ENCODE measurements around the gene HIPK2.

The HIPK2 gene

GRCh38 chr7:139538881-139539635 lies 238.7 kb downstream of the HIPK2 start:
- no peak for DNase-seq (ENCODE audit: low read depth)

- DNase-seq (ENCODE audit: low read depth): no peak
Measured at GRCh38 chr7:139536152-139536551, 241.6 kb downstream of the HIPK2 start.

DNA sequence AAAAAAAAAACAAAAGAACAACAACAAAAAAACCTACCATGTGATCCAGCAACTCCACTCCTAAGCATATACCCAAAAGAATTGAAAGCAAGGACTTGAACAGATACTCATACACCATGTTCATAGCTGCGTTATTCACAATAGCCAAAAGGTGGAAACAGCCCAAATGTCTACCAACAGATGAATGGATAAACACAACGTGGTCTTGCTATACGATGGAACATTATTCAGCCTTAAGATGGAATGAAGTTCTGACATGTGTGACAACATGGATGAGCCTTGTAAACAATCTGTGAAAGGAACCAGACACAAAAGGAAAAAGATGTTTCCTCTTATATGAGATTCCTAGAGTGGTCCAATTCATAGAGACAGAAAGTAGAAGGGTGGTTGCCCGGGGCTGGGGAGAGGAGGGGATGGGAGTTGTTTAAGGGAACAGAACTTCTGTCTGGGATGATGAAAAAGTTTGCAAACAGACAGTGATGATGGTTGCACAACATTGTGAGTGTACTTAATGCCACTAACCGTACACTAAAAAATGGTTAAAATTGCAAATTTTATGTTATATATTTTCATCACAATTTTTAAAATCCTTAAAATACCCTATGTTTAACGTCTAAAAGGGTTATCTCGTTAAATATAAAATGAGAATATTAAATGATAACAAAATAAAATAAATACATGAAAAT lies 242.7 kb downstream of the HIPK2 start:
- no peak for DNase-seq (ENCODE audit: low read depth)

DNA sequence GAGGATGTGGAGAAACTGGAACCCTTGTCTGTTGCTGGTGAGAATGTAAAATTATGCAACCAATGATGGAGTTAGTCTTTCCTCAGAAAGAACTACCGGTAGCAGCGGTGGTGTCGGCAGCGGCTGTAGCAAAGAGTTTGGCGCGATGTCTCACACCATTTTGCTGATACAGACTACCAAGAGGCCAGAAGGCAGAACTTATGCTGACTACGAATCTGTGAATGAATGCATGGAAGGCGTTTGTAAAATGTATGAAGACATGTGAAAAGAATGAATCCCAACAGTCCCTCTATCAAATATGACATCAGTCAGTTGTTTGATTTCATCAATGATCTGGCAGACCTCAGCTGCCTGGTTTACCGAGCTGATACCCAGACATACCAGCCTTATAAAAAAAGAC lies 243.7 kb downstream of the HIPK2 start:
- DNase-seq (ENCODE audit: low read depth): no peak

DNA sequence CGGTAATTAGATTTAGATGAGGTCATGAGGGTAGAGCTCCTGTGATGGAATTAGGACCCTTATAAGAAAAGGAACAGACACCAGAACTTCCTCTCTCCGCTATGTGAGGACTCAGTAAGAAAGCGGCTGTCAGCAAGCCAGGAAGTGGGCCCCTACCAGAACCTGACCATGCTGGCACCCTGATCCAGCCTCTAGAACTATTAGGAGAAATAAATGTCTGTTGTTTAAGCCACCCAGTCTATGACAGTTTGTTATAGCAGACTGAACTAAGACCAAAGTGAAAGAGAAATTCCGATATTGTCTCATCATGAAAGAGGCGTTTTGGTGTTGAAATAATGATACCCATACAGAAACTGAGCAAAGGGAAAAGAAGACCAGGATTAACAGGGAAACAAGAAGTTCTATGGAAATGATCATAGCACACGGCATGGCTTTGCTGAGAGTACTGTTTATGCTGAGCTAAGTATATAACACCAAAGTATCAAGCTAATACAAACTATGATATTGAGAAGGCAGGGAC lies 245.1 kb downstream of the HIPK2 start:
- DNase-seq (ENCODE audit: low read depth): no peak

DNA sequence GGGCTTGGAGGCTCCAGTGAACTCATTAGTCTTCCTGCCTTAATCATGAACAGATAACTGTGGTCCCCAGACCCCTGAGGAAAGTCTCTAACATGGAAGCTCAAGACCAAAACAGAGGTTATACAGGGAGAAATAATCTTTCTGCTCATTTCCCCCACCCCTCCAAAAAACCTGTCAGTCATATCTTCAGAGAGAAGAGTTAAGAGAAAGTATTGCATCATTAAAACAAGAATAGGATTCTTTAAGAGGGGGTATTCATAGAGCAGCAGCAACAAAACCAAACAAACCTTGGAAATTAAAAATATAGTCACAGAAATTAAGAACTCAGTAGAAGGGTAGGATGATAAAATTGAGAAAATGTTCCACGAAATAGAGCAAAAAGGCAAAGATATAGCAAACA lies 246.7 kb downstream of the HIPK2 start:
- DNase-seq (ENCODE audit: low read depth): no peak

GRCh38 chr7:139526578-139527544 lies 250.9 kb downstream of the HIPK2 start:
- peak; percentile 79 for DNase-seq (ENCODE audit: low read depth)

DNA sequence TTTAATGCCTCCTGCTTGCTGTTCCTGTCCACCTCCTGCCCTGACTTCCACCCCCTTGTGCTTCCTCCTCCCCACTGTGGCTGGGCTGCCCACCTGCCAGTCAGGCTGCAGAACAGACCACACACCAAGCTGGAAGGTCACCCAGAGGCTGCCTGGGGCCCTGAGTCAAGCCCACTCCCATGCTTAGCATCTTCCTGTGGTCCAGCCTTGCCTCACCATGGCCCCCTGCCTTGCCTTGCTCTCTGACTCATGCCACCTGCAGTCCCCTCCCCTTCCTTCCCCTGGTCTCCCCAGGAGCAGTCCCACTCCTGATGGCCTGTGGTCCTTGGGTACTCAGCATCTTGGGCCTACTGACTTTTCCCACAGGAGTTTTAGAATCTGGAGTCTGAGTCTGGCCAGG lies 252.0 kb downstream of the HIPK2 start:
- no peak for DNase-seq (ENCODE audit: low read depth)

DNA sequence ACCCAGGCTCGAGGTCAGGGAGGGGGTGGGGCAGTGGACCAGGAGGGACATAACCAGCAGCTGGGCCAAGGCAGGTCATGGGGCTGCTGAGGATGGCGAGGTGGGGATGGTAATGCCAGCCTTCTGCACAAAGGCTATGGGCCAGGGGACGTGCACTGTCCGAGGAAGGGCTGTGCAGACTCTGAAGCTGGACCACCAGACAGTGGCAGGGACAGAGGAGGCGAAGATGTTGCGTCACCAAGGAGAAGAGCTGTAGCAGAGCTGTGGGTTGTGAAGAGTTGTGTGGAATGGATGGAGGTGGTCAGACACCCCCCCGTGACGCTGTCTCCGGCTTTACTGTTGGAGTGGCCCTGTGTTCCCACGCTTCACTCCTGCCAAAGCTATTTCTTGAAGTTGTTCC lies 252.6 kb downstream of the HIPK2 start:
- DNase-seq (ENCODE audit: low read depth): no peak

- no peak for DNase-seq (ENCODE audit: low read depth)
Measured at GRCh38 chr7:139523968-139524815, 253.6 kb downstream of the HIPK2 start.

DNA sequence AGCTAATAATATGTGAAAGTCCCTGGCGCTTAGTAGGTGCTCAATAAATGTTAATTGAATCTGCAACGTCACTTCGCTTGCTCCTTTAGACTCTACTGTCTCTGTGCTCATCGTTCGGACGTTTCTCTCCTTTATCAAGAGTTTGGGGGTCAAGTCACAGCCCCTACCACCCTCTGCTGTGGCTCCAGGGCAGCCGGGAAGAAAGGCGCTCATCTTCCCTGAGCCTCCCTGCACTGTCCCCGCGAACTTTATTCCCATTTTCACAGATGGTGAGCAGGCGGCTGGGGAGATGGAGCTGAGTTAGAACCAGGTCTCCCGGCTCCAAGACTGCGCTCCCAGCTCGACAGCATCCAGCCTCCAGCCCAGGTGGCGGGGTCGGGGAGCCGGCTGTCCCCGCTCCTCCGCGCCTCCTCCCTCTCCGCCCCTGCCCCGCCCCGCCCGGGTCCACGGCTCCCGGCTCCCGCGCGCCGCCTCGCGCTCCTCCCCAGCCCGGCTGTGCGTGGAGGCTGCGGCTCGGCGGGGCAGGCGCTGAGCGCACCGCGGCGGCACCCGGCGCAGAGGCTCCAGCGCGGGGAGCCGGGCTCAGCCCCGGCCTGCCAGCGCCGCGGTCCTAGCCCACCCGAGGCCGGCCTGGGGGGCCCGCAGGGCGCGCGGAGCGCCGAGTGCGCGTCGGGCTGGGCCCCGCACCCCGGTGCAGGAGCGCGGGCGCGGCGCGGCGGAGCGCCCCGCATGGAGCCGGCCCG lies 254.4 kb downstream of the HIPK2 start, which contains the start of gene CLEC2L:
CLEC2L (plus strand) TSS at position 487 of the 743 bp plus-strand sequence; CDS start at position 730, 243 bp downstream.
- DNase-seq (ENCODE audit: low read depth): no peak

- no peak for DNase-seq (ENCODE audit: low read depth)
Measured at GRCh38 chr7:139522830-139523198, 255.0 kb downstream of the HIPK2 start.

- DNase-seq (ENCODE audit: low read depth): no peak
Measured at GRCh38 chr7:139521439-139521838, 256.4 kb downstream of the HIPK2 start.

DNA sequence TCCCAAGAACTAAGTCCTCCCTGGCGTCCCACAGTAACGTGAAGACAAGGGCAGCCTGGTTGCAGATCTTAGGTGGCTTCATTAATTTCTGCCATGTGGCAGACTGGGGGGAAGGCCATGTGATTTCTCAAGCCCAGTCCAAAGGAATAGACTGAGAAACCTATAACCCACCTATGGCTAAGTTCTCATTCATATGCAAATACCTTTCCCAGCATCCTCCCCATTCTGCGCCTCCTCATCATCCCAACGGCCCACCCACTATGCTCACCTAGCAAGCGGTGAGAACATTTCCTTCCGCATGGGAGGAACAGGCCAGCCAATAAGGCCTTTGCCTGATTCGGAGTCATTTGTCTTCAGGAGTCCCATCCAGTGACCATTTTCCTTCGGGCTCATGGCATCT lies 262.5 kb downstream of the HIPK2 start:
- DNase-seq (ENCODE audit: low read depth): no peak

Data from ELR (cell line).